K562 (cell line): ENCODE results near the gene MTERF2. TPM values are rescaled to one million over a fixed set of nuclear protein-coding genes. Genes with fewer than 3 reads are reported as not detected.

Experiments used
- ARID3B ChIP-seq: fragments of 250-450 bp; sonication (Bioruptor Pico); IDR thresholded peaks from 2 replicates; pipeline ENCODE4 v1.4.0; 2020; ENCODE audit warnings: borderline replicate concordance
- ATF4 ChIP-seq: fragments of 450-650 bp; formaldehyde crosslinking; IDR thresholded peaks from 2 replicates; pipeline ENCODE4 v1.4.0; 2022; ENCODE audit warnings: mild to moderate bottlenecking, moderate library complexity
- CCAR2 ChIP-seq: fragments of 200-400 bp; formaldehyde crosslinking; IDR thresholded peaks from 2 replicates; pipeline ENCODE4 v1.6.1; 2017; ENCODE audit warnings: mild to moderate bottlenecking, low read depth, low read length
- CREB3L1 ChIP-seq: fragments of 450-650 bp; IDR thresholded peaks from 2 replicates; pipeline ENCODE4 v1.6.1; 2014; ENCODE audit warnings: low read depth, mild to moderate bottlenecking, moderate library complexity, borderline replicate concordance
- DIDO1 ChIP-seq: fragments of 450-650 bp; IDR thresholded peaks from 2 replicates; pipeline ENCODE4 v1.6.1; 2016; ENCODE audit warnings: low read depth, missing biosample characterization, missing genetic modification characterization
- EWSR1 ChIP-seq: fragments of 450-650 bp; IDR thresholded peaks from 2 replicates; pipeline ENCODE4 v1.6.1; 2018; ENCODE audit warnings: borderline replicate concordance, mild to moderate bottlenecking, low read depth, moderate library complexity; ENCODE audit not compliant: partially characterized antibody
- MAZ ChIP-seq, 2 experiments: fragments of 450-650 bp in 1 of 2; sonication (generic) in 1 of 2; formaldehyde crosslinking; IDR thresholded peaks in 1 of 2; conservative IDR thresholded peaks in 1 of 2; 2 replicates each; pipeline versions ENCODE4 v1.4.0 to v1.5.0; 2020; ENCODE audit warnings: mild to moderate bottlenecking in 1 of 2, missing genetic modification reagents in 1 of 2
- MECOM ChIP-seq: fragments of 250-450 bp; sonication (Bioruptor Pico); IDR thresholded peaks from 2 replicates; pipeline ENCODE4 v1.8.0; 2022; ENCODE audit warnings: inconsistent platforms
- MTA3 ChIP-seq: fragments of 450-650 bp; formaldehyde crosslinking; IDR thresholded peaks from 2 replicates; pipeline ENCODE4 v1.6.1; 2017; ENCODE audit warnings: mild to moderate bottlenecking, borderline replicate concordance
- NFXL1 ChIP-seq: fragments of 450-650 bp; formaldehyde crosslinking; IDR thresholded peaks from 2 replicates; pipeline ENCODE4 v1.4.0; 2021; ENCODE audit warnings: mild to moderate bottlenecking
- PCBP2 ChIP-seq: fragments of 200-400 bp; formaldehyde crosslinking; IDR thresholded peaks from 2 replicates; pipeline ENCODE4 v1.6.1; 2018; ENCODE audit warnings: low read length, low read depth, mild to moderate bottlenecking, moderate library complexity; ENCODE audit not compliant: poor library complexity, severe bottlenecking
- POLR3A ChIP-seq: IDR thresholded peaks from 2 replicates; pipeline ENCODE4 v1.6.1; 2011; ENCODE audit warnings: borderline replicate concordance, mild to moderate bottlenecking, moderate library complexity; ENCODE audit not compliant: insufficient read length, insufficient read depth; ENCODE audit errors: extremely low read depth
- PTBP1 ChIP-seq: fragments of 200-400 bp; formaldehyde crosslinking; IDR thresholded peaks from 2 replicates; pipeline ENCODE4 v1.6.1; 2017; ENCODE audit warnings: low read depth, low read length
- RFX7 ChIP-seq: fragments of 250-450 bp; sonication (Bioruptor Pico); IDR thresholded peaks from 2 replicates; pipeline ENCODE4 v1.5.1; 2021; ENCODE audit warnings: mild to moderate bottlenecking
- TSC22D4 ChIP-seq: fragments of 450-650 bp; IDR thresholded peaks from 2 replicates; pipeline ENCODE4 v1.6.1; 2016; ENCODE audit warnings: missing genetic modification characterization, missing biosample characterization, control low read depth
- ZBTB11 ChIP-seq, 3 experiments: fragments of 200-800 bp in 1 of 3; fragments of 250-450 bp in 1 of 3; fragments of 450-650 bp in 1 of 3; sonication (Bioruptor Pico) in 1 of 3; sonication (Bioruptor generic) in 1 of 3; formaldehyde crosslinking in 1 of 3; IDR thresholded peaks; 2 replicates each; pipeline versions ENCODE4 v1.6.1 to v1.8.0; 2016 to 2022; ENCODE audit warnings: mild to moderate bottlenecking in 2 of 3, missing genetic modification characterization in 2 of 3, missing compliant biosample characterization in 1 of 3, moderate library complexity in 1 of 3
- ZNF232 ChIP-seq: sonication (generic); formaldehyde crosslinking; IDR thresholded peaks from 2 replicates; pipeline ENCODE4 v1.8.0; 2022; ENCODE audit warnings: mild to moderate bottlenecking, missing genetic modification reagents
- ZNF282 ChIP-seq: sonication (generic); formaldehyde crosslinking; IDR thresholded peaks from 2 replicates; pipeline ENCODE4 v1.8.1; 2023; ENCODE audit warnings: missing genetic modification reagents
- polyA plus RNA-seq, 8 experiments: library from polyadenylated mRNA; depleted of rRNA in 4 of 8; stranded (reverse) in 5 of 8; unstranded in 3 of 8; fragments of >200 nt; fragmentation: Nextera tagmentation in 2 of 8; fragmentation: Illumina TruSeq in 1 of 8; extraction: Ambion mirVana in 2 of 8; extraction: Trizol in 1 of 8; gene quantifications; 2 replicates each; pipeline versions ENCODE4 v1.2.1 to v1.2.3, GENCODE V29; 2011 to 2014; ENCODE audit warnings: inconsistent platforms in 1 of 8, missing spikeins in 1 of 8
- total RNA-seq, 7 experiments: library from RNA; depleted of rRNA in 6 of 7; stranded (reverse); fragments of >200 nt in 6 of 7; fragmentation: Illumina TruSeq in 2 of 7; extraction: Trizol in 2 of 7; gene quantifications; 2 replicates each; pipeline versions ENCODE4 v1.2.1 to v1.2.3, GENCODE V29; 2011 to 2021; ENCODE audit warnings: low replicate concordance in 1 of 7

Gene MTERF2
- total and polyA plus RNA-seq, 9 of the 15 experiments (the other 6 are each of a cell fraction or from before 2014, with no cell fraction given), result 10.0 to 63.2 (median 33.2) TPM

- TF ChIP-seq ATF4 (CRISPR knock-in tag), result no peak
- TF ChIP-seq PTBP1, result no peak
- no peak for TF ChIP-seq MTA3
- TF ChIP-seq ARID3B (CRISPR knock-in tag), result no peak
- TF ChIP-seq ZNF282 (CRISPR knock-in tag), result no peak
- no peak for TF ChIP-seq PCBP2
- no peak for TF ChIP-seq TSC22D4 (tag)
- no peak for TF ChIP-seq EWSR1
- TF ChIP-seq RFX7 (CRISPR knock-in tag), result no peak
- TF ChIP-seq CCAR2, result no peak
- 0 out of 2 replicates have a peak, but pooled peaks have one; percentile 29 for TF ChIP-seq NFXL1 (CRISPR knock-in tag)
- no peak for TF ChIP-seq POLR3A
- TF ChIP-seq ZNF232 (CRISPR knock-in tag), result no peak
- TF ChIP-seq CREB3L1, result no peak
- TF ChIP-seq MAZ (CRISPR knock-in tag; conservative IDR thresholded peaks at IDR 0.05 in 1 of 2, IDR thresholded peaks at IDR 0.05 in 1 of 2), result 0 out of 4 replicates have a peak, but pooled peaks of 1 of the 2 experiments have one; percentile 28
- TF ChIP-seq DIDO1 (tag), result peak; percentile 88
- peak; percentile 96 for TF ChIP-seq MECOM (CRISPR knock-in tag)
- peak in 1 of 3 experiments; percentile 35; a peak in 1 of 6 replicates for TF ChIP-seq ZBTB11 (CRISPR knock-in tag; IDR thresholded peaks at IDR 0.05)
These were observed 47.1 kb upstream of the MTERF2 start (continued) for GRCh38 chr12:107033758-107034739.
